ENCODE results near the gene PCMT1. TPM values are rescaled to one million over a fixed set of nuclear protein-coding genes. Genes with fewer than 3 reads are reported as not detected.
"Not testable (repeated sequence)": the region's sequence is repeated elsewhere in the genome, so short reads cannot be mapped to it uniquely, and the experiment has no call there.

PCMT1 gene
- total RNA-seq, 1 donor from 2014 or later = 130 TPM

DNA sequence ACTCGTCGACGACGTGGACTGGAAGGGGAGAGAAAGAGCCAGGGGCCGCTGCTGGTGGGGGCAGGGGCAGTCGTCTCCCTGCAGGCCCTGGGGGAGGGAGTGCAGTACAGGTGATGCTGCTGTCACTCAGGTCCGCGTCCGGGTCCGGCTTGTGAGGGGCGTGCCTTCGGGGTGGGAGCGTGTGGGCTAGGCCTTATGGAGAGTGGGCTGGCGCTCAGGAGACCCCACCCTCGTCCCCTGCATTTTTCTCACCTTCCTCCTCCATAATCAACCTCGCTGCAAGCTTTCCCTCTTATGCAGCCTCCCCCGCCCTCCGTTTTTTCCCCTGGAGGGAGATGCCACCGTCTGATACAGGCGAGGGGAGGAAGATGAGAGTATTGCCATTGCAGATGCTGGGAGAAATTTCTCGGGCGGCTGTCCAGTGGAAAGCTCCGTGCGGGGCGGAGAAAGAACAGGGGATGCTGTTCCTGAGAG, 632 bp downstream of the PCMT1 start:
- DNase-seq (ENCODE audit: low read depth, low spot score) = no peak

DNA sequence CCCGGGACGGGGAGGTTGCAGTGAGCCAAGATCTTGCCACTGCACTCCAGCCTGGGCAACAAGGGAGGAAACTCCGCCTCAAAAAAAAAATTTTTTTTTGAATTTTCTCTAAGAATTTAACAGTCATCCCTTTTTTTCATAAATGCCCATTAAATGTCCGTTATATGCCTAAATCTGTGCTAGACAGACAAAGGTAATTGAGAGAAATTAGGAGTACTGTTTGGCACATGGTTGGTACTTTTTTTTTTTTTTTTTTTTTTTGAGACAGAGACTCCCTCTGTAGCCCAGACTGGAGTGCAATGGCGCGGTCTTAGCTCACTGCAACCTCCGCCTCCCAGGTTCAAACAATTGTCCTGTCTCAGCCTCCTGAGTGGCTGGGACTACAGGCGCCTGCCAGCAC, 1.7 kb downstream of the PCMT1 start:
- no peak for DNase-seq (ENCODE audit: low read depth, low spot score)

DNA sequence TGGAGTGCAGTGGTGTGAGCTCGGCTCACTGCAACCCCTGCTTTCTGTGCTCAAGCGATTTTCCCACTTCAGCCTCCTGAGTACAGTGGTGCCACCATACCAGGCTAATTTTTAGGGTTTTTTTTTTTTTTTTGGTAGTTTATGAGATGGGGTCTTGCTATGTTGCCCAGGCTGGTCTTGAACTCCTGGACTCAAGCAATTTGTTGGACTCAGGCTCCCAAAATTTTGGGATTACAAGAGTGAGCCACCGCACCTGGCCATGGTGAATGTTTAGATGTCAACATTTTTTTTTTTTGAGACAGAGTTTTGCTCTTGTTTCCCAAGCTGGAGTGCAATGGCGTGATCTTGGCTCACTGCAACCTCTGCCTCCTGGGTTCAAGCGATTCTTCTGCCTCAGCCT, 2.4 kb downstream of the PCMT1 start:
- not testable (repeated sequence) for DNase-seq (ENCODE audit: low read depth, low spot score)

DNA sequence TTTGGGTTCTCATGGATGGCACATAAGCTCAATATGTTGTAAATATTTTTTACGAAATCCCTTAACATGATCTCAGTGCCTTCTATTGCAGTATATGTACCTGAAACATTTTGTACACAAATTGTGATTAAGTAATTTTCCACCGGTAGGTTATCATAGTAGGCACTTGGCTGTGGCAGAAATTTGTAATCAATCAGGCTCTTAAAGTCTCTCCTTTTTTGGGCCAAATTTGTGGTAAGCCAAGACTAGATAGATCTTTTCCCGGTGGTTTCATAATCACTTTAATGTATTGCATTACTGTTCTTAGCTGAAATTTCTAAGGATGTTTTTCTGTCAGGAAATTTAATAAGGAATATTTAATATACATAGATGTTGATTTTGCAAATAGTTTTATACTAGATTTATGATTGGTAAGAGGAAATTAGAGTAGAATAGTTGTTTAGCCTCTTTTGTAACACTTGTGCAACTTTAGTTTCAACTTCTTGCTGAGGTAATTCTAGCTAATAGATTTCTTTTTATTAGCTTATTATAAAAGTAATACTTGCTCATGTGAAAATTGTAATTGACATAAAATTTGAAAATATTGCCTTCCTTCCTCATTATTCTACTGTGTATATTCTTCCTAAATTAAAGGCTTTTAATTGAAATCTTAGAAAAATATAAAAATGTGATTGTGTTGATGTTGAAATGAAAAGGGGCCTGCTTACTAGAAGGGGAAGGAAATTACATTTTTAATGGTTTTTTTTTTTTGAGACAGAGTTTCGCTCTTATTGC, 3.2 kb downstream of the PCMT1 start:
- no peak for DNase-seq (ENCODE audit: low read depth, low spot score)

DNA sequence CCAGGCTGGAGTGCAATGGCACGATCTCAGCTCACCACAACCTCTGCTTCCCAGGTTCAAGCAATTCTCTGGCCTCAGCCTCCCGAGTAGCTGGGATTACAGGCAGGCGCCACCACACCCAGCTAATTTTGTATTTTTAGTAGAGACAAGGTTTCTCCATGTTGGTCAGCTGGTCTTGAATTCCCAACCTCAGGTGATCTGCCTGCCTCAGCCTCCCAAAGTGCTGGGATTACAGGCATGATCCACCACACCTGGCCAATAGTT, 3.8 kb downstream of the PCMT1 start:
- not testable (repeated sequence) for DNase-seq (ENCODE audit: low read depth, low spot score)

DNA sequence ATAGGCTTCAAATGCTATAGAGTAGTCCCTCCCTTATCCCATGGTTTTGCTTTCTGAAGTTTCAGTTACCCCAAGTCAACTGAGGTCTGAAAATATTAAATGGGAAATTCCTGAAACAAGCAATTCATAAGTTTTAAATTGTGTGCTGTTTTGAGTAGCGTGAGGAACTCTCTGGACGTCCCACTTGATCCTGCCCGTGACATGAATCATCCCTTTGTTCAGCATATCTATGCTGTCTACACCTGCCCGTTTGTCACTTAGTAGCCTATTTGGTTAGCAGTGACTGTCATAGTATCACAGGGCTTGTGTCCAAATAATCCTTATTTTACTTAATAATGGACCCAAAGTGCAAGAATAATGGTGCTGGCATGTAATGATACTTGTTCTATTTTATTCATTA, 5.0 kb downstream of the PCMT1 start:
- DNase-seq (ENCODE audit: low read depth, low spot score) = no peak

DNA sequence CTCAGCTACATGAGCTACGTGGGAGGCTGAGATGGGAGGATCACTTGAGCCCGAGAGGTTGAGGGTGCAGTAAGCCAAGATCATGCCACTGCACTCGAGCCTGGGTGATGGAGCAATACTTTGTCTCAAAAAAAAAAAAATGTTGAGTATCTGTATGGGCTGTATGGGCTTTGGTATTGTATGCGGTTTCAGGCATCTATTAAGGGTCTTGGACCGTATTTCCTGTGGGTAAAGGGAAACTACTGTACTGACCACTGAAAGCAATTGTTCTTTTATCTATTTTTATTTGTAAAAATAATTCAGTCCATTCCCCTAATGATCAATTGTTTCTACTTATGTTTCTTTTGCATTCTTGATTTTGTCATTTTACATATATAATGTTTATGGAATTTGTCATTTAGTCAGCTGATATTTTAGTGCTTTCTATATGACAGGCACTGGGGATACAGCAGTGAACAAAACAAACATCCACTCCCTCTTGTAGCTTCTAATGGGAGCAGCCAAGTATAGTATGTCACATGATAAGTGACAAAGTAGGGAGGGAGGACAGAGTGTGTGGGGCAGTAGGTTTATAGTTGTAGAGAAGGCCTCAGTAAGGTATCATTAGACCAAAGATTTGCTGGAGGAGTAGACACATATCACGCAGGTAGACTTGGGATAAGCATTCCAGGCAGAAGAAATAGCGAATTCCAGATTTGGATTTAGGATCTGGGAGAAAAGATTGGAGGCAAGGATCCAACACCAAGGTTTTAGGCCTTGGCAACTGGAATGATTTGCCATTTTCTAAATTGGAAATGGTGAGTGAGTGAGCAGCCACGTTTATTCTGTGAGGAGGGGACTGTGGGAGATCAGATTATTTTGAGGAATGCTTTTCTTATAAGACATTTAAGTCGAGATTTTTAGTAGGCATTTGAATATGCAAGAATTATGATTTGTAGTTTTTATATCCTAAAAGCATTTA, 6.0 kb downstream of the PCMT1 start:
- DNase-seq (ENCODE audit: low read depth, low spot score) = no peak

DNA sequence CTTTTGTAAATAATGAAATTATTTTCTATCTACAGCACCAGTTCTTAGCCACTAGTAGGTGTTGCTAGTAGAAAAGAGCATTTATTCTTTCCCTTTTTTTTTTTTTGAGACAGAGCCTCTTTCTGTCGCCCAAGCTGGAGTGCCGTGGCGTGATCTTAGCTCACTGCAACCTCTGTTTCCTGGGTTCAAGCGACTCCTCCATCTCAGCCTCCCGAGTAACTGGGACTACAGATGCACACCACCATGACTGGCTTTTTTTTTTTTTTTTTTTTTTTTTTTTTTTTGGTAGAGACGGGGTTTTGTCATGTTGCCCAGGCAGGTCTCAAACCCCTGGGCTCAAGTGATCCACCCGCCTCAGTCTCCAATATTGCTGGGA, 6.7 kb downstream of the PCMT1 start:
- no peak for DNase-seq (ENCODE audit: low read depth, low spot score)

DNA sequence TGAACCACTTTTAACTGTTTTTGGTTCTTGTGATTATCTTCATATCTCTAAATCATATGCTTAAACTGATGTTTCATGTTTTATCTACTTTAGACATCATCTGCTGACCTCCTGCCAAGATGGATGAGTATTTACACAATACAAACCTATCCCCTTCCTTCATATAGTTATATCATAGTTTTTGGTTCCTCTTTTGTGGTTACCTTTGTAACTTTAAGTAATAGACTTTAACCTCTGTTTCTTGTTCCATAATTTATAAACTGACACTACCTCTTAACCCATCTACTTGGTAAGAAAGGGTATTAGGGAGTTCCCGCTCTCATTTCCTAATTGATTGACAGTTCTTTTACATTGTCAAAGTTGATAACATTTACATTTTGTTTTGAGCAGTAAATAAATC, 11.9 kb downstream of the PCMT1 start:
- DNase-seq (ENCODE audit: low read depth, low spot score) = no peak

DNA sequence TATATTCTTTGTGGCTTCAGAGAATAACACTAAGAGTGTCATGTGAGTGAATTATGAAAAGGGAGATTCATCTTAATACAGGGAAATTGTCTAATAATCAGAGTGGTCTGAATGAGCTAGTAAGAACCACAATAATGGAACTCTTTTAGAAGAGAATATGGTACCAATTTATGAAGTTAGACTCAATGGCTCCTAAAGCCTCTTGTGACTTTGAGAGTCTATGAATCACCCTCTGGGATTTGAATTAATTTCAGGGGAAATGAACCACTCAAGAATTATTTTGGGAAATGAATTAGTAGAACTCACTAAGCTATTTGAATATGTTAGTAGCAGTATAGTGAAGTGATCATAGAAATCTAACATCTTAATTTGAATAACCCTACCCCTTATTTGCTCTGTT, 14.3 kb downstream of the PCMT1 start:
- no peak for DNase-seq (ENCODE audit: low read depth, low spot score)

DNA sequence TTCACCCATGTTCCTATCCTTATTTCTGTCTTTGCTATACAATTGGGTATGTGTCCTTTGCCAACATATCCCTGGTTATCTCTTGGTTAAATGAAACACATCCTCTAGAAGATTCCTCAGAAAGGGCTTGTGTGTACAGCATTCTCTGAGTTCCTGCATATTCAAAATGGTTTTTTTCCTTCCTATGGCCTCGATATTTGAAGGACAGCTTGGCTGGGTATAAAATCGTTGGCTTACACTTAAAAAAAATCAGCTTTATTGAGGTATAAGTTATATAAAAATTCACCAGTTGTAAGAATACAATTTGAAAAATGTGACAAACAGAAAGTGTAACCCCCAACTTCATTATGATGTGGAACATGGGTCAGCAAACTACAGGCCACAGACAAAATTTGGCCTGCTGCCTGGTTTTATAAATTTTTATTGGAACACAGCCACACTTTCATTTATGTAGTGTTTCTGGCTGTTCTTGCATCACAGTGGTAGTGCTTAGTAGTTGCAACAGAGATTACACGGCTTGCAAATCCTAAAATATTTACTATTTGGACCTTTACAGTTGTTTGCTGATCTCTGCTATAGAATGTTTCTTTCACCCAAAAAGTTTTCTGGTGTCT, 16.7 kb downstream of the PCMT1 start:
- no peak for DNase-seq (ENCODE audit: low read depth, low spot score)

DNA sequence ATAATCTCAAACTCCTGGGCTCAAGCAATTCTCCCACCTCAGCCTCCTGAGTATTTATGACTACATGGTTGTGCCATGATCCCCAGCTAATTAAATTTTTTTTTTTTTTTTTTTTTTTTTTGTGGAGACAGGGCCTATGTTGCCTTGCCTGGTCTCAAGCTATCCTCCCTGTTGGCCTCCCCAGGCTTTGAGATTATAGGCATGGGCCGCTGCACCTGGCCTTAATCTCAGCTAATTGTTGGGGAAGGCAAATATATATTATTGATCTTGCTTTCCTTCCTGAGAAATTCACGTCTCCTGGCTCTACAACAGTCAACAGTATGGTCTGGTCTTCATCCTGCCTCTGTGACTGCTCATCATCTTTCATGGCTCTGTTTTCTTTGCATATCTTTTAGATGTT, 20.1 kb downstream of the PCMT1 start:
- DNase-seq (ENCODE audit: low read depth, low spot score) = no peak

DNA sequence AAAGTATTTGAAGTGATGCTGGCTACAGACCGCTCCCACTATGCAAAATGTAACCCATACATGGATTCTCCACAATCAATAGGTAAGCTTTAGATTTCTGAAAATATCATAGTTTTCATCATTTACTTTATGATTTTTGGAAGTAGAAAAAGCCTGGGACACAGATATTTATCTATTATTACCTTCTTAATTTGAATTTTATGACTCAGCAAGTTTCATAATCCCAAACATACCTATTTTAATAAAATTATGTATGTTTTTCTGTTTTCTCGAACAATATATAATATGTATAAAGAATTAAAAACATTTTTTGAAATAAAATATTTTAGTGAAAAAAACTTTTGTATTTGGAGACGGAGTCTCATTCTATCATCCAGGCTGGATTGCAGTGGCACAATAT, 21.6 kb downstream of the PCMT1 start:
- DNase-seq (ENCODE audit: low read depth, low spot score) = no peak

DNA sequence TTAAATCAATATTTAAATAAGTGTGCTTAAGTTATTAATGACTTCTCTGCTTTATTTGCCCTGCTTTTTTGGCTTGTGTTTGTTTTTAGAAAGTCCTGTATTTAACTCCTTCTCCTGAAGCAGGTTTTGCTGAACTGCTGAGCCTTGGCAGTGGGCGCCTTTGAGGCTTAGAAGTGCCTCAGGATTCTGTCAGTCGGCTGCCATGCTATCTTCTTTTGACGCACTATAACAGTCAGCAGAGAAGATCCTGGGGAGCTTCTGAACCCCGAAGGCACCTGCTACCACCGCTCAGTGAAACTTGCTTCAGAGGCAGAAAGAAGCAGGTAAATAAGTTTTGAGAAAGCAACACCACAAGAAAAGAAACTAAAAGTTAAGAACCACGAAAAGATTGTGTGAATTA, 22.4 kb downstream of the PCMT1 start:
- DNase-seq (ENCODE audit: low read depth, low spot score) = no peak

DNA sequence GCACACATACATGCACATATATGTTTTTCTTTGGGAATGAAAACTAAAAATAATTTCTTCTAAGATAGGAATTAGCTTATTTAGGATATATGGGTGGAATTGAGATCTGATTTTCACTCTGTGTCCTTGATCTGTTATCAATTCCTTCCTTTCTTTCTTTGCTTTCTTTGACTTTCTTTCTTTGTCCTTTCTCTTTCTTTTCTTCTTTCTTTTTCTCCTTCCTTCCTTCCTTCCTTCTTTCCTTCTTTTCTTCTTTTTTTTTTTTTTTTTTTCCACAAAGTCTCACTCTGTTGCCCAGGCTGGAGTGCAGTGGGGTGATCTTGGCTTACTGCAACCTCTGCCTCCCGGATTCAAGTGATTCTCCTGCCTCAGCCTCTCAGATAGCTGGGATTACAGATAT, 28.1 kb downstream of the PCMT1 start:
- no peak for DNase-seq (ENCODE audit: low read depth, low spot score)

DNA sequence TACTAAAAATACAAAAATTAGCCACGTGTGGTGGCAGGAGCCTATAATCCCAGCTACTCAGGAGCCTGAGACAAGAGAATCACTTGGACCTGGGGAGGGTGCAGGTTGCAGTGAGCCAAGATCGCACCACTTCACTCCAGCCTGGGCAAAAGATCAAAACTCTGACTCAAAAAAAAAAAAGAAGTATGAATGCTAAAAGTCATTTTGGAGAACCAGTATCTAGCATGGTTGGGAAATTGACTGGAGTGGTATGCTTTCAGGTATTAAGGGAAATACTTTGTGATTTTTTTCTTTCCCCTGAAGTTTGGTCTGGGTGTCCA, 30.1 kb downstream of the PCMT1 start:
- no peak for DNase-seq (ENCODE audit: low read depth, low spot score)

DNA sequence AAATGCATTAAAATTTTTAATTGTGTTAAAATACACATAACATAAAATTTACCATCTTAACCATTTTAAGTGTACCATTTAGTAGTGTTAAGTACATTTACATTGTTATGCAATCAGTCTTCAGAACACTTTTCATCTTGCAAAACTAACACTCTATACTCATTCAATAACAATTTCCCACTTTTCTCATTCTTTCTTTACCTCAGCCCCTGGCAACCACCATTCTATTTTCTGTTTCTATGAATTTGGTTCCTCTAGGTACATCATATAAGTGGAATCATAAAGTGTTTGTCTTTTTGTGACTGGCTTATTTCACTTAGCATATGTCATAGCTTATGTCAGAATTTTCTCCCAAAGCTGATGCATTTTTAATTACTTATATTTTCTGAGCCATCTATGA, 32.2 kb downstream of the PCMT1 start:
- DNase-seq (ENCODE audit: low read depth, low spot score) = no peak

DNA sequence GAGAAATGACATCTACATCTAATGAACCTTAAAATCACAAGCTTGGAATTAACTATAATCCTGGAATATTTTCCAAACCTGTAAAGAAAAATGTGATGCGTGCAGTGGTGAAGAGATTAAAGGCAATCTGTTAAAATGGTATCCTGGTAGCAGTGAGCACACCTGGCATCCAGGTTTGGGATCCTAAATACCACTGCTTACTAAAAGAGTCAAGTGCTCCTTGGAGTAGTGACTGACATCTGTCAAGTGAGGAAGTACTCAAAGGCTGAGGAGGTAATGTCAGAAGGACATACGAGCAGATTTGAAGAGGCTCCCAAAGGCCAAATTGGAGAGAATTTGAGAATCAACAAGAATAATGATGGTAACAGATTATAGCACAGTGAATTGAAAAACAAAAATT, 32.8 kb downstream of the PCMT1 start:
- DNase-seq (ENCODE audit: low read depth, low spot score) = no peak

DNA sequence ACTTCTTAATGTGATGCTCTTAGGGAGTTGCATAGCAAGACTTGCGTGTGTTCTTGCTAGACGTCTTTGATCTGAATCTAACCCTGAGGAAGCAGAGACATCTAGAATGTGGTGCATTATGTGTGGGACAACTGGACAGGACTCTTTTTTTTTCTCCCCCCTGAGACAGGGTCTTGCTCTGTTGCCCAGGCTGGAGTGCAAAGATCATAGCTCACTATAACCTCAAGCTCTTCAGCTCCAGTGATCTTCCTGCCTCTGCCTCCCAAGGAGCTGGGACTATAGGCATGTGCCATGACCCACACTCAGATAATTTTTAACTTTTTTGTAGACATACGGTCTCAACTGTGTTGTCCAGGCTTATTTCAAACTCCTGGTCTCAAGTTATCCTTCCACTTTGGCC, 34.0 kb downstream of the PCMT1 start:
- no peak for DNase-seq (ENCODE audit: low read depth, low spot score)

DNA sequence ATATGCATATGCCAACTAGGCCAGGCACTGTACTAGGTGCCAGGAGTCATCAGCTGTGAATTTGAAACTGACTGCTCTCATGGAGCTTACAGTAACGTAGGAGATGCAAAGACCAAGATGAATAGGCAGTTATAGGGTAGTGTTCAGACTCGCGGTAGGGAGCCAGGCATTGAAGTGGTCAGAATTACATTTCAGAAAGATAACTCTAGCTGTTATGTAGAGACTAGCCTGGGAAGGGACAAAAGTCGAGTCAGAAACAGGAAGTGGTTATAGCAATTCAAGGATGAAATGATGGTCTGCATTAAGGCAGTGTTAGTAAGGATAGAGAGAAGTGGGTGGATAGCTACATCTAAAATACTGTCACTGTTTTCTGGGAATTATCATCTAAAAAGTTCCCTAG, 56.6 kb downstream of the PCMT1 start:
- no peak for DNase-seq (ENCODE audit: low read depth, low spot score)

DNA sequence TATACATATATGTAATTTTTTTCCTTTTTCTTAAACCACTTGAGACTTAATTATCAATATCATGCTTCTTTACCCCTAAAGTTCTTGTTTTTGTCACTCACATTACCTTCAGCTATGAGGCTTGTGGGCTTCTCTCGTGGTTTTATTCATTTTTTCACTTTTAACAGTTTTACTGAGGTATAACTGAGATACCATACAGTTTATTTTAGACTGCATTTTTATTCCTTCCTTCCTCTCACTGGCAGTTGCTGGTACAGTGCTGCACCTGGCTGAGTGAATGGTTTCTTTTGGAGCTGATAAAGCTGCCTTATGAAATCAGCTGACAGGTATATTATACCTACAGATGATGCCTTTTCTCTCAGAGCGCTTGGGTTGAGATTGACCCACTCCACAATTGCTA, 60.3 kb downstream of the PCMT1 start:
- no peak for DNase-seq (ENCODE audit: low read depth, low spot score)

DNA sequence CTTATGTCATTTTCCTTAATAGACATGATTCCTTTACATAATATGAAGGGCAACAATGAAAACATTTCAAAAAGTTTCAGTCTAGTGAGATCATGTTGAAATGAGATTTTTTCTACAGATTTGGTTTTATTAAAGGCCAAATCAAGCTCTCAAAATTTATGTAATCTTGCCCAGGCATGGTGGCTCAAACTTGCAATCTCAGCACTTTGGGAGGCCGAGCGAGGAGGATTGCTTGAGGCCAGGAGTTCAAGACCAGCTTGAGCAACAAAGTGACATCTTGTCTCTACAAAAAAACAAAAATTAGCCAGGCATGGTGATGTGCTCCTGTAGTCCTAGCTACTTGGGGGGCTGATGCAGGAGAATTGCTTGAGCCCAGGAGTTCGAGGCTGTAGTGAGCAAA, 63.8 kb downstream of the PCMT1 start:
- DNase-seq (ENCODE audit: low read depth, low spot score) = no peak

DNA sequence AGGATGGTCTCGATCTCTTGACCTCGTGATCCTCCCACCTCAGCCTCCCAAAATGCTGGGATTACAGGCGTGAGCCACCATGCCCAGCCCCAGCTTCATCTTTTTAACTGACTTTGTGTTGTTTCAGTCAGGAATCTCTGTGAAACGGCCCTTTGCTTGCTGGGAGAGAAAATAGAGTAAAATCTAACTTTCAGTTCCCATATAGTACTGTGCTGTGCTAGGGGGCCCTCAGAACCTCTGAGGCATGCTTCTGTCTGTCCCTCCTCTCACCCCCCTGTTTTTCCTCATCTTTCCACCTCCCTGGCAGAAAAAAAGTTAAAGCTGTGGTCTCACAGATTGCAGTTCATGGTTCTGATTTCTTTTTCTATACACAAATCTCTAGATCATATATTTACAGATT, 66.2 kb downstream of the PCMT1 start:
- no peak for DNase-seq (ENCODE audit: low read depth, low spot score)

All from pulmonary artery endothelial cell (primary cell).